ENCODE results near the gene TRDMT1.

DNA sequence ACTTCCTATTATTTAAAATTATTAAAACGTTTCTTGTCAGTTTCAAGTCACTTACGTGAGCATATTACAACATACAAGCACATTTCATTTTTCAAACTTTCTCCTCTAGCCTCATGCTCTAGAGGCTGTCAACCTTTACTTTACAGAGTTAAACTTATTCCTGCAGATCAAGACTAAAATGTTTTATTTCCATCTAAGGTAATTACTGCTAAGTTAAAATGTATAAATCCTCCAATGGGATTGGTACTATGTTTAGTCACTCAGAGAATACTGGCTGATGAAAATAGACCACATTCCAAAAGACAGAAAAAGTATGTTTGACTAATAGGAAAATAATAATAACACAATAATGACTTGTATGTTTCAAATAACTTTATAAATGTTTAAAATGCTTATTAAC lies 8.4 kb upstream of the TRDMT1 start:
- TF ChIP-seq POLR2AphosphoS5 (IDR thresholded peaks at IDR 0.05; ENCODE audit: low read depth, low read length) (no peak), SIN3A (IDR thresholded peaks at IDR 0.05; ENCODE audit: borderline replicate concordance, insufficient read depth, low read length) (no peak), TAF1 (IDR thresholded peaks at IDR 0.05; ENCODE audit: borderline replicate concordance, insufficient read depth, low read length) (no peak), FOXP2 (optimal IDR thresholded peaks at IDR 0.05; ENCODE audit: borderline replicate concordance, extremely low read depth, extremely low read length, insufficient read depth) (no peak)
- TF ChIP-seq, protein P1, sequence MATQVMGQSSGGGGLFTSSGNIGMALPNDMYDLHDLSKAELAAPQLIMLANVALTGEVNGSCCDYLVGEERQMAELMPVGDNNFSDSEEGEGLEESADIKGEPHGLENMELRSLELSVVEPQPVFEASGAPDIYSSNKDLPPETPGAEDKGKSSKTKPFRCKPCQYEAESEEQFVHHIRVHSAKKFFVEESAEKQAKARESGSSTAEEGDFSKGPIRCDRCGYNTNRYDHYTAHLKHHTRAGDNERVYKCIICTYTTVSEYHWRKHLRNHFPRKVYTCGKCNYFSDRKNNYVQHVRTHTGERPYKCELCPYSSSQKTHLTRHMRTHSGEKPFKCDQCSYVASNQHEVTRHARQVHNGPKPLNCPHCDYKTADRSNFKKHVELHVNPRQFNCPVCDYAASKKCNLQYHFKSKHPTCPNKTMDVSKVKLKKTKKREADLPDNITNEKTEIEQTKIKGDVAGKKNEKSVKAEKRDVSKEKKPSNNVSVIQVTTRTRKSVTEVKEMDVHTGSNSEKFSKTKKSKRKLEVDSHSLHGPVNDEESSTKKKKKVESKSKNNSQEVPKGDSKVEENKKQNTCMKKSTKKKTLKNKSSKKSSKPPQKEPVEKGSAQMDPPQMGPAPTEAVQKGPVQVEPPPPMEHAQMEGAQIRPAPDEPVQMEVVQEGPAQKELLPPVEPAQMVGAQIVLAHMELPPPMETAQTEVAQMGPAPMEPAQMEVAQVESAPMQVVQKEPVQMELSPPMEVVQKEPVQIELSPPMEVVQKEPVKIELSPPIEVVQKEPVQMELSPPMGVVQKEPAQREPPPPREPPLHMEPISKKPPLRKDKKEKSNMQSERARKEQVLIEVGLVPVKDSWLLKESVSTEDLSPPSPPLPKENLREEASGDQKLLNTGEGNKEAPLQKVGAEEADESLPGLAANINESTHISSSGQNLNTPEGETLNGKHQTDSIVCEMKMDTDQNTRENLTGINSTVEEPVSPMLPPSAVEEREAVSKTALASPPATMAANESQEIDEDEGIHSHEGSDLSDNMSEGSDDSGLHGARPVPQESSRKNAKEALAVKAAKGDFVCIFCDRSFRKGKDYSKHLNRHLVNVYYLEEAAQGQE (IDR thresholded peaks at IDR 0.05; ENCODE audit: insufficient read depth in 1 of 2, low read depth in 2 of 2, low read length in 2 of 2): no peak

Measured in PFSK-1 (cell line).